IPS-NIHi7 (cell line): ENCODE data around the gene PLEKHG2.
A peak's percentile ranks its signal among the peaks of the same experiment; 100 is the strongest.

Experiments
- DNase-seq: peaks from one replicate; pipeline ENCODE4 v3.0.0; 2012; ENCODE audit warnings: mixed read lengths; ENCODE audit errors: extremely low spot score

PLEKHG2 gene

DNA sequence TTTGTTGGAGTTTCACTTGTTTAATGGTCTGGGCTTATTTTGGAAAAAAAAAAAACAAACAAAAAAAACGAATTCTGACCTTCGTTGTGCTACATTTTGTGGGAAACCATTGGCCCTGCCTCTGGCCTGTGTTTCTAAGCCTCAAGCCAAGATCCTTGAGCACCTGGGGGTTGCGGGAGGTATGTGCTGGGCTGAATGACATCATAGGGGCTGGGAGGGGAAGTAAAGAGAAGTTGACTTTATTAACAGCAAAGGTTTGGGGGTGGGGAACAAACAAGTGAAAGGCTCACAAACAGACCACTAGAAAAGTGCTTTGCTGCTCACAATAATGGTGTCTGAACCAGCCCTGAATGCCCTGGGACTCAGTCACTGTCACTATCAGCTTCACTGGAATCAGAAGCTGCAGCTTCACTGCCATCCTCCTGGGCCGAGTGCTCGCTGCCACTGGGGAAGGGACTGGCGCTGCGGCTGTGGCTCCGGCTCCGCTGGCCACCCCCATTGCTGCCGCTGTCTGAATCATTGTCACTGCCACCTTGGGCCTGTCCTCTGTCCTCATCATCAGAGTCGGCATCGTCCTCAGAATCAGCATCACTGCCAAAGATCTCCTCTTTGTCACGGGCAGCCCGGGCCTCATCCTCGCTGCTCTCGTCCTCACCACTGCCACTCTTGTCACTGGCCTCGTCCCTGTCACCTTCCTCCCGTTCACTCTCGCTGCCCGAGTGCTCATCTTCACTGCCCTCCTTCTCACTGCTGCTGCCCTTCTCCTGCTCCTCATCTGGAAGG is 26.6 kb upstream of the PLEKHG2 start:
- DNase-seq: no peak

DNA sequence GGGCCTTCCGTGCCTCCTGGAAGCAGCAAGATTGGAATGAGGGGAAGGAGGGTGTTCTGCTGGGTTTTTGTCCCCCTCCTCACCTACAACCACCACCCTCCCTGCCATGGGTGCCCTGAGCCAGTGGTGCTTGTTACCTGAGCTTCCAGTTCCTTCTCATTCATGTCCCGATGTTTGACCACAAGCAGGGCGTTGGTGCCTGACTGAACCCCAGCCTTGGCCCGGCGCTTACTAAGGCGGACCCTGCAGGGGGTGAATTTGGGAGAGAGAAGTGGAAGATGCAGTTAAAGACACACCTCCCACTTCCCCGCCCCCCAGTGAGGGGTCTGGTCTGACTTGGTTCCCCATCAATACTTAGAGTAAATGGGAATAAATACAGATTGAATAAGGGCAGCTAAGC is 25.9 kb upstream of the PLEKHG2 start:
- no peak for DNase-seq

DNA sequence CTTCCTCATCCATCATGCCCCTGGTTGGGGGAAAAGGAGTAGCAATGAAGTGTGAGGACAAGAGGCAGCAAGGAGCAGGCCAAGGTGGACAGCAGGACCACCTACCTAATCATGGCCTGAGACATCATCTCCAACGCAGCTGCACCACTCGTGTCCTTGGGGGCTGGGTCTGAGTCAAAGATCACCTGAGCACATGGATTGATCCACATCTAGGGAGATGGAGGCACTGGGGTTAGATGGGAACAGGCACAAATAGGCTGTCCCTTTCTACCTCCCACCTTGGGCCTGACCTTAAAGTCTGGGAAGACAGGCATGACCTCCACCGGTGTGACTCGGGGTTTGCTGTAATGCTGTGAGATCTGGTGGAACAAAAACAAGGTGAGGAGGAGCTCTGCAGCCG is 23.8 kb upstream of the PLEKHG2 start:
- DNase-seq: no peak

DNA sequence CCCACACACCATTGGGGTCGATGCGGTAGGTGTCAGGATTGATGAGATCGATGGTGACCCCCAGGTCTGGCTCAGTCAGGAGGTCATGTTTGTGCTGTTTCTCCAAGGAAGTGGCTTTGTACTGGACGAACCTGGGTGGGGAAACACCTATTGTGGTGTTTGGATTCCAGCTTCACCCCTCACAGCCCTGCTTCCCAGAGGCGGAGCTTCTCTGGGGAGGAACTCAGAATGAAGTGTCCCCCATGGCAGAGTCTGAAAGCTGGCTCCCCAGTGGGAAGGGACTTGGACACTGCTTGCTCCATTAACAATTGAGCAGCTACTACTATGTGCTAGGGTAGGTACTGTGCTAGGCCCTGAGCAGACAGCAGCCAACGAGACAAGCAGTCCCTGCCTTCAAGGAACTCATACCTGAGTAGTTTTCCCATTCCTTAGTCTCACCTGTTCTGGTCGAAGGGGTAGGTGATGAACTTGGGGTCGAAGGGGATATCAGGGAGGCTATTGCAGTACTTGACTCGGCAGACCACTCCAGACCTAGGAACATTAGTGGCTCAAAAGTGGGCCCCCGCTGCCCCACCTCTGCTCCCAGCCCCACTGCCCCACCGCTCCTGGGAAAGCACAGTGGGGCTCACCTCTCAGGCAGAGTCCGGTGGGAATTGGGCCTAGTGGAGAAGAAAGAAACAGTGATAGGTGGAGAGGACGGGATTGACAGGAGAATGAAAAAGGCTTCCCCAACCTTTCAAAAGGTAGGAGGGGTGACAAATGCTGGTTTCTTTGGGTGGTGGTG is 22.6 kb upstream of the PLEKHG2 start:
- DNase-seq: no peak

DNA sequence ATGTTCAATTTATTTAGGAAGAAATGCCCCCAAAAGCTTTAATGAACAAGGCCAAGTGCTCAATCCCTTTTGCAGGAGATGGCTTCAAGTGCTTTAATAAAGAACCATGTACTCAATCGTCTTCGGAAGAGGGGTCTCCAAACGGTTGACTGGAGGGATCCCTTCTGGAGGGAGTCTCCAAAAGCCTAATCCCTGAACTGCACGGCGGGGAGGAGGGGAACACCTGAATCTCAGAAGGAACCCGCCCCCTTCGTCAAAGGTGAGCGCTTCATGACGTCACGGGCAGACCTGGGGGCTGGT is 22.1 kb upstream of the PLEKHG2 start:
- DNase-seq: no peak

DNA sequence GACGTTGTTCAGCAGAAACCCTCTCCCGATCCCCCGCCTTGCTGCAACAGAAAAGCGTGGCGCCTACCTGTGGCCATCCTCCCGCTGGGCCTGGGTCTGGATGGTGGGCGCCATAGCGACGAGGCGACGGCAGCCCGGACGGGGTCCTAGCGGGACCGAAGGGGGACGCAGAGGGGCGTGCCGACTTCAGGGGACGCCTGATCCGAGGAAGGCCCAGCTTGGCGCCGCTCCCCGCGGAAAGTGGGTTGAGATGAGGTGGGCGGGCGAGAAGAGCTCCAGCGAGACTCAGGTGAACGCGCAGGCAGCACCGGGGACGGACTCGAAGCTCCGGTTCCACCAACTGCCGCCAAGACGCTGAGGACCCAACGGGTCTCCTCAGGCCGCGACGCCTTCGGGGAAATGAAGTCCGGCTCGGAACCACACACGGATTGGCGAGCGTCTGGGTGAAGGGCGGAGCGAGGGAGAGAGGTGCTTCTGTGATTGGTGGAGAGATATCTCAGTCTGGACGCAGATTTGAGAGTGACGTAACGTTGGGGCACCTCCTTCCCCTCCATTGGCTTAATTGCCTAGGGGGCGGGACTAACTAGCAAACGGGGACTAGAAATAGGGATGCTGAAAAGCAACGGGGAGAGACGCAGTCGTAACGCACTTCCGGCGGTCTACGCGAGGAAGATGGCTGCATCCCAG is 21.6 kb upstream of the PLEKHG2 start, which contains the start of the genes MED29 and PAF1:
MED29 (plus strand) TSS at position 628 of the 687 bp plus-strand sequence; CDS start at position 673, 45 bp downstream.
PAF1 (minus strand) TSS at position 356 of the 687 bp plus-strand sequence; CDS start at position 114, 242 bp downstream.
- peak; percentile 98 for DNase-seq

DNA sequence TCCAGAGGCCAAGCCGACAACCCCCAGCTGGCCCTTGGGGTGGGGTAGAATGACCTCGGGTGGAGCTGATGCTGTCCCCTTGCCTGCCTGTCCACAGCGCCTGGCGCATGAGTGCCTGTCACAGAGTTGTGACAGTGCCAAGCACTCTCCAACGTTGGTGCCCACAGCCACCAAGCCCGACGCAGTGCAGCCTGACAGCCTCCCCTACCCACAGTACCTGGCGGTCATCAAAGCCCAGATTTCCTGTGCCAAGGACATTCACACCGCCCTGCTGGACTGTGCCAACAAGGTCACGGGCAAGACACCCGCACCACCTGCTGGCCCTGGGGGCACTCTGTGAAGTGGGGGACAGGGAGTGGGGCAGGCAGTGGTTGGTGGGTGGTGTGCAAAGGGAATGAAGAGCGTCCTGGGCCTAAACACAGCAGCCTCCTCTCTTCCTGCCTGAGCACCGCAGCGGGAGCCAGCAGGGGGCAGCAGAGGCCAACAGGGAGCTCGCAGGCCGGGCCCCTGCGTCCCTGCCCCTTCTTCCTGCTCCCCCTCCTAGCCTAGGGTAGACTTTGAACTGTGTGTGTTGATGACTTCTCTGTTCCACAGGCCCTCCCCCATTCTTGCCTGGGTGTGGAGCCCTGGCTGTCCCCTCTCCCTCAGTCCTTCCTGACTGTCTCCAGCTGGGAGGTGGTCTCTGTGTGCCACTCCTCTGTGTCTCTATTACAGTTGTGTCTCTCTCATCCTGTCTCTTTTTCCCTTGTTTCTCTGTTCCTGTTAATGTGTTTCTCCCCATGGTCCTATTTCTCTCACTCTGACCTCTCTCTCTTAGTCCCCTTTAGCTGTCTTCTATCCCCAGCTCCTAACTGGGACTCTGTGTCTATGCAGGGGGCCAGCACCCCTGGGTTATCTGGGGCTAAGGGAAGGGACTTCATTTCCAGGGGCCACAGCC is 14.8 kb upstream of the PLEKHG2 start:
- peak; percentile 85 for DNase-seq

DNA sequence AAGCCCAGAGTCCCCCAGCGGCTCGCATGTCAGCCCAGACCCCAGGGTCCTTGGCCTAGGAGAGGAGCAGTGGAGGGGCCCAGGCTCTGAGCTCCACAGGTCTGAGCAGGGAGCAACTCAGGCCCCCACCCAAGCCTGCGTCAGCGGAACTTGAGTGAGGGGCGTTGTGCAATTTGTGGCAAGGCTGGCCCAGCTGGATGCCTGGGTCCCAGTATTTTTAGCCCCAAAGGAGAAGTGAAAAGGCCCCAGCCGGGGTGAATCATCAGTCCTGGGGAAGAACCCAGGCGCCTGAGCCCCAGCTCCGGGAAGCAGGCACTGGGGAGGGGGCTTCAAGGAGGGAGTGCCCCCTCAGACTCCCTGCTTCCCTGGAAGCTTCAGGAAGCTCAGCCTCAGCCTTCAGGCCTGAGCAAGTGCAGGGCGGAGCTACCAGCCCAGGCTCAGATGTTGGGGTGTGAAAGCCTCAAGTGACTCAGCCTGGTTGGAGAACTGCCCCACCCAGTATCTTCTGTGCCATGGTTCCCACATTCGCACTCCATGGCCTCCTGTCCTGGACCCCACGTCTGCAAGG is 14.1 kb upstream of the PLEKHG2 start:
- no peak for DNase-seq

DNA sequence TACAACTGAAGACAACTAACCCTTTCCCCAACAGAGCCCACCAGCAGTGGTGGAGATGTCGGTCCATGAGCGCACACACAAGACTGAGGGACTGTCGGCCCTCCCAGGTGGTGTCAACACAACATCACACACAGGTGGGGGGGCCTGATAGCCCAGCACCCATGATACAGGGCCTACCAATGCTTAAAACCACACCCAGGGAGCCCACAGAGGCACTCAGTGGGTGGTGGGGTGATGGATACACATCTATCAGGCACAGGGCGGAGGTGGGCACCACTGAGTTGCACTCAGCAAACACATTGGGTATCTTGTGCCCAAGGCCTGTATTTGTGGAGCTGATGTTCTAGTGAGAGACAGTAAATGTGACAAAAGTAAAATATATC is 12.8 kb upstream of the PLEKHG2 start:
- DNase-seq: no peak

DNA sequence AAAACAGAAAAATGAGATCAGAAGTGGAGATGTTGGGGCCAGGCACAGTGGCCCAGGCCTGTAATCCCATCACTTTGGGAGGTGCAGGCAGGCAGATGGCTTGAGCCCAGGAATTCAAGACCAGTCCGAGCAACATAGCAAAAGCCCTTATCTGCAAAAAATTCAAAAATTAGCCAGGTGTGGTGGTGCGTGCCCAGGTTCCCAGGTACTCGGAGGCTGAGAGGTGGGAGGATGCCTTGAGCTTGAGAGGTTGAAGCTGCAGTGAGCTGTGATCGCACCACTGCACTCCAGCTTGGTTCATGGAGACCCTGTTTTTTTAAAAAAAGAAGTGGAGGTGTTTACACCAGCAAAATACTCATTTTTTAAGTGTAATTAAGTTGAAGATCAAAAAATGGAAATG is 12.4 kb upstream of the PLEKHG2 start:
- no peak for DNase-seq

DNA sequence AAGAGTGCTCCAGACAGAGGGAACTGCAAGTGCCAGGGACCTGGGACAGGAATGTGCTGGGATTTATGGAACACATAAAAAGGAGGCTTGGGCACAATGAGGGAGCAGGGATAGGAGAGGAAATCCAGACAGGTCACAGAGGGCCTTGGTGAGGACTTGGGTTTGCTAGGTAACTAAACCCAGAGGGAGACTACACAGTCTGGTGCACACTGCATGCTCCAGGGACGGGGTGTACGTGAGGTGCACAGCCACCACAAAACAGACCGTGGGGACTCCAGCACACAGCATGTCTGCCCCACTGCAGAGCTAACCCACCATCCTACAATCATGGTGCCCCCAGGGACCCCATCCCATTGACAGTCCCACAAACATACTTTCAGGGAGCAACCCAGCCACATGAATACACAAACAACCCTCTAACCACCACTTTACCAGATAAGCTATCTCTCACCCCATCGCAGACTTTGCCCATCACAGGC is 11.4 kb upstream of the PLEKHG2 start:
- DNase-seq: no peak

DNA sequence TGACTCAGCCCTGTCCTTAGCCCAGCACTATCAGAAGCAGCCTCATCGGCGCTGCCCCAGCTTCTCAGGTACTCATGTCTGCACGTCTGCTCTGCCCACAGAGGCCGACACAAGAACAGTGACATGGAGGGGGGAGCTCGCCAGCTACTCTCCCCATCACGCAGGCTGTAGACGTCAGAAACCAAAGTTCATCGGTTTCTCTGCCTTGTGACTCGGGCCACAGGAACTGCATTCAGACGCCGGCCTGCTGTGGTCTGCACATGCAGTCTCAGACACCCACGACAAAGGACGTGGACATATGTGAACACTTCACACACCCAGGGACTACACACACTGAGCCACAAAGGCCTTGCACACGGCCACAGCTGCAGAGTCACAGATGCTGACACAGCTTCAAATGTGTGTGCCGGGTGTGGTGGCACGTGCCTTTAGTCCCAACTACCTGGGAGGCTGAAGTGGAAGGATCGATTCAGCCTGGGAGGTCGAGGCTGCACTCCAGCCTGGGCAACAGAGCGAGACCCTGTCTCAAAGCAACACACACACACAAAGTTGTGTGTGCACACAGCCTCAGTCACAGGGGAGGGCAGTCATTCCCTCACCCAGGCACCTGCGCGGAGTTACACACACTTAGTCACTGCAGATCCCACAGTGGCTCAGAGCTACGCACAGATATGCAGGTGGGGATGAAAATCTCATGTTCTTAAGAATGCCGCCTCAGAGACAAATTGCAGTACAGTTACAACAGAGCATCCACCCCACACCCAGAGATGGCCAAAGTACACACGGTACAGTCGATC is 10.7 kb upstream of the PLEKHG2 start:
- no peak for DNase-seq

DNA sequence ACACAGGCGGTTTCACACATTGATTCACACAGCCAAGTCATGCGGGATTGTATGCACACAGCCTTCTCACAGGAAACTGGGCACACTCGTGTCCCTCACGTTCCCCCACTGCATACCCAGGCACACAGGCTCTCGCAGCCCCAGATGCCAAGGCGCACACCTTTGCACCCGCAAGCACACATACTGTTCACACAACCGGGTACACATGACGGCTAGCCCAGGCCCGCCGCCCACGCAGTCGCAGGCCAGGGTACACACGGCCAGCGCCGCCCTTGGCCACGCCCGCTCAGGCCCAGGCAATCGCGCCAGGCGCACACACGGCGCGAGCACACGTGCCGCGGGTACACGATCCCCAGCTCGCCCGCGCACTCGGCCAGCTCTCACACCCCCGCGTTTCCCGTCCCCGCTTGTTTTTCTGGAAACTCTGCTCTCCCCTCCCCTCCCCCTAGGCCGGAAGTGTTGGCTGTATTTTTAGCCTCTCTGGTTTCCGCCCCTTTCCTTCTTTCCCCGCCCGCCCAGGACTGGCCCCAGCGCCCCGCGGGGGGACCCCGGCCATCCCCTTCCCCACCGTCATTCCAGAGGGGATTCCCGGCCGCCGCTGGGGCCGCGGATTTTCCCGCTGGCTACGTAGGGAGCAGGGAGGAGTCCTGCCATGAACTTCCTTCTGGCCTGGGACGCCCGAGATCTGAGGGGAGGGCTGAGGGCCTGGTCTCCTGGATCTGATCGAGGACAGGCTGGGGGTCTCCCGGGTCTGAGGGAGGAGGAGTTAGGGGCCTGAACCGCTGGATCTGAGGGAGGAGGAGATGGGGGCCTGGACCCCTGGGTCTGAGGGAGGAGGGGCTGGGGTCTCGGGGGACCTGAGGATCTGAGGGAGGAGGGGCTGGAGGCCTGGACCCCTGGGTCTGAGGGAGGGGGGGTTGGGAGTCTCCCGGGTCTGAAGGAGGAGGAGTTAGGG is 9.8 kb upstream of the PLEKHG2 start:
- peak; percentile 75 for DNase-seq

DNA sequence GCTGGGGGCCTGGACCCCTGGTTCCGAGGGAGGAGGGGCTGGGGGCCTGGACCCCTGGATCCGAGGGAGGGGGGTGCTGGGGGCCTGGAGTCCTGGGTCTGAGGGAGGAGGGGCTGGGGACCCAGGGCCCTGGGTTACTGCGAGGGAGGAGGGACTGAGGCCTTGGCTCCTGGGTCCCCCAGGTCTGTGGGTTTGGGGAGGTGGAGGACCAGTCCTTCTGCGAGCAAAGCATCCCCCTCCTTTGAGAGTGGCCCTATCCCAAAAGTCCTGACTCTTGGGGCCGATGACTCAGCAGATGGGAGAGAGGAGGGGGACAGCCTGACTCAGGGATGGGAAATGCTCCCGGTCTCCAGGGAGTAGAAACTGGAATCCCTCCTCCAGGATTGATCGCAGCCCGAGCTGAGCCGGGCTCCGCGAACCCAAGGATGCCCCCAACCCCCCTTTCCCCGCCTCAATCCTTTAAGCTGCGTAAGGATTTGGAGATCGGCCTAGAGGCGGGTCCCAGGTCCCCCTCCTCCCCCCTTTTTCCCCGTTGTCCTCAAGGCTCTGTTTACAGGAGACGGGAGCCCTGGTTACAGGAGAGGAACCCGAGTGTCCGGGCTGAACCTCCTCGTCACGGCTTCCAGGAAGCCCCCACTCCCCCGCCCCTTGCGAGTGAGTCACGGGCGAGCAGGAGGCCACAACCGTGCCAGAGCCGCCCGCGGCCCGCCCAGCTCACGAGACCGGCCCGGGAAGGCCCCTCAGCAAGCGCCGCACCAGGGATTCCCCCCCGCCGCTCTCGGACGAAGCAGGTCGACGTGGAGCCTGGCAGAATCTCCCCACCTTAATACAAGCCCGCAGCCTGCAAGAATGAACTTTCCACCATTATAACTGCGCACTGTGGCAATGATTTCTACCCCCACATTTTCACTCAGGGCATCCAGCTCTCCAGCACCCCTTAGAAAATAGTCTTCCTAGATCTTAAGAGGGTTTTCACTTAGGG is 8.8 kb upstream of the PLEKHG2 start:
- peak; percentile 63 for DNase-seq

DNA sequence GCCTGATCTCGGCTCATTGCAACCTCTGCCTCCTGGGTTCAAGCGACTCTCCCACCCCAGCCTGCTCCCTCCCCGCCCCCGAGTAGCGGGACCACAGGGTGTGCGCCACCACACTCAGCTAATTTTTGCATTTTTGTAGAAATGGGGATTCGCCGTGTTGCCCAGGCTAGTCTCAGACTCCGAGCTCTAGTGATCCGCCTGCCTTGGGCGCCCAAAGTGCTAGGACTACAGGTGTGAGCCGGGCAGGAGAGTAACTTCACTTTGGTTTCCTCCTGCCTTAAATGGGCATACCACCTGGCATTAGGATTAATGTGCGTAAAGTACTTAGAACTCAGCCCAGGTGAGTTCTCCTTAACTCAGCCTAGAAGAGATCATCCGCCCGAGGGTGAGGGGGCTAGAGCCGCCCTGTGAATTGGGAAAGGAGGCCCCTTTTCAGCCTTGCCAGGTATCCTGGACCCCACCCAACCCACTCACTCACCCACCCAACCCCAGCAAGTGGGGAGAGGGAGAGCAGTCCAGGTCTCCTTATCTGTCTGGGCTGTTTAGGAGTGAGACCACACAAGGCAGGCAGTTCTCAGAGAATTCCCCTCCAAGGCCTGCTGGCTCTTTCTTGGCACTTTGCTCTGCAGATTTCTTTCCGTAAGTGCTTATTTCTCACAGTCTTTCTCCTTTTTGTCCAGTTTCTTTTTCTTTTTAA is 7.1 kb upstream of the PLEKHG2 start:
- DNase-seq: no peak

DNA sequence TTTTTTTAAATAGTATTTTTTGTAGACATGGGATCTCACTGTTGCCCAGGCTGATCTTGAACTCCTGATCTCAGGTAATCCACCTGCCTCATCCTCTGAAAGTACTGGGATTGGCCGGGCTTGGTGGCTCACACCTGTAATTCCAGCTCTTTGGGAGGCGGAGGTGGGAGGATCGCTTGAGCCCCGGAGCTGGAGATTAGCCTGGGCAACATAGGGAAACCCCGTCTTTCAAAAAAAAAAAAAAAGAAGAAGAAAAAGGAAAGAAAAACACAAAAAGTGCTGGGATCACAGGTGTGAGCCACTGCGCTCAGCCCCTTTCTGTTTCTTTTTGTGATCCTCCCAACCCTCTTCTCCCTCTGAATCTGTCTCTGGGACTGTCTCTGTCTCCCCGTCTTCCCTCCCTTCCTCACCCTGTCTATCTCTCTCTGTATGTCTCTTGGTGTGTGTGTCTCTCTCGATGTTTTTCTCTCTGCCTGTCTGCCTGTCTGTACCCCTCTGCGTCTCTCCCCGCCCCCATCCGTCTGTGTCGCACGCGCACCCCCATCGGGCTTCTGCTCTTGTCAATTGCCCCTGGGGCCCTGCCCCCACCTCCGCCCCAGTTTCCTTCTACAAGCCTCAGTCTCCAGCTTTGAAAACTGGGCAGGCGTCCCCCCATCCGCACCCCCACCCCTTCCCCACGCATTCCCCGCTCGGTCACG is 6.4 kb upstream of the PLEKHG2 start:
- no peak for DNase-seq
